PC-3 (cell line): Measurements from ENCODE around the gene SLC5A9. TPM values are rescaled to one million over a fixed set of nuclear protein-coding genes. Genes with fewer than 3 reads are reported as not detected.

Source experiments
- ATAC-seq: fragments of 200-7000 bp; cut with Tn5 transposase; 2 replicates; pipeline ENCODE4 v1.9.1; 2020; ENCODE audit warnings: mild to moderate bottlenecking, moderate library complexity
- BruUV-seq: library from RNA; stranded (reverse); fragments of 400-500 nt; replicated peaks from 2 replicates; lab custom pipeline; 2021; lab: Mats Ljungman, UMichigan
- CTCF ChIA-PET: fragments of 300-600 bp; sonication (Branson Sonifier 250); formaldehyde crosslinking; loops from one replicate; lab custom pipeline; 2022; ENCODE audit warnings: antibody characterized with exemption; lab: Charles Lee
- POLR2A ChIA-PET: fragments of 300-600 bp; sonication (Branson Sonifier 250); formaldehyde crosslinking; loops from one replicate; lab custom pipeline; 2022; ENCODE audit warnings: antibody characterized with exemption; ENCODE audit not compliant: unreplicated experiment; lab: Charles Lee
- DNase-seq: peaks from one replicate; pipeline ENCODE4 v3.0.0-alpha.2; 2015
- H2AFZ ChIP-seq: fragments of 300-600 bp; sonication (generic); 2 replicates; pipeline ENCODE4 v1.6.0; 2016; ENCODE audit warnings: antibody characterized with exemption, low read length
- H3F3A ChIP-seq: fragments of 300-600 bp; sonication (generic); one replicate; pipeline ENCODE4 v1.6.0; 2017; ENCODE audit warnings: antibody characterized with exemption, low read length, control low read depth, mild to moderate bottlenecking; ENCODE audit not compliant: unreplicated experiment
- H3K27ac ChIP-seq: fragments of 300-600 bp; sonication (generic); 2 replicates; pipeline ENCODE4 v1.5.1; 2016; ENCODE audit warnings: mild to moderate bottlenecking, low read length
- H3K27me3 ChIP-seq: fragments of 300-600 bp; sonication (generic); 2 replicates; pipeline ENCODE4 v1.6.1; 2016; ENCODE audit warnings: low read length, mixed read lengths
- H3K36me3 ChIP-seq: fragments of 300-600 bp; sonication (generic); 2 replicates; pipeline ENCODE4 v1.6.1; 2016; ENCODE audit warnings: low read depth, mixed run types, low read length, mixed read lengths
- H3K4me1 ChIP-seq: fragments of 300-600 bp; sonication (generic); 2 replicates; pipeline ENCODE4 v1.5.1; 2016; ENCODE audit warnings: low read length; ENCODE audit not compliant: insufficient read depth
- H3K4me2 ChIP-seq: fragments of 300-600 bp; sonication (generic); 2 replicates; pipeline ENCODE4 v1.6.0; 2016; ENCODE audit warnings: low read length
- H3K4me3 ChIP-seq: fragments of 300-600 bp; sonication (generic); 2 replicates; pipeline ENCODE4 v1.5.1; 2016; ENCODE audit warnings: mild to moderate bottlenecking, low read length, mixed read lengths
- H3K79me2 ChIP-seq: fragments of 300-600 bp; sonication (generic); 2 replicates; pipeline ENCODE4 v1.6.1; 2017; ENCODE audit warnings: low read length, mixed read lengths
- H3K9ac ChIP-seq: fragments of 300-600 bp; sonication (generic); 2 replicates; pipeline ENCODE4 v1.6.0; 2016; ENCODE audit warnings: mild to moderate bottlenecking, low read length
- H3K9me2 ChIP-seq: fragments of 300-600 bp; sonication (generic); replicated peaks from 2 replicates; pipeline ENCODE4 v1.6.1; 2016; ENCODE audit warnings: mixed run types, low read length, mixed read lengths
- H3K9me3 ChIP-seq: fragments of 300-600 bp; sonication (generic); 2 replicates; pipeline ENCODE4 v1.6.1; 2016; ENCODE audit warnings: low read length, mixed read lengths
- H4K20me1 ChIP-seq: fragments of 300-600 bp; sonication (generic); 2 replicates; pipeline ENCODE4 v1.6.1; 2016; ENCODE audit warnings: low read length, mixed read lengths
- EZH2 ChIP-seq: fragments of 300-600 bp; sonication (generic); IDR thresholded peaks from one replicate; pipeline ENCODE4 v1.6.1; 2017; ENCODE audit warnings: antibody characterized with exemption, mild to moderate bottlenecking, low read length; ENCODE audit not compliant: unreplicated experiment
- EZH2phosphoT487 ChIP-seq: fragments of 300-600 bp; sonication (generic); IDR thresholded peaks from 2 replicates; pipeline ENCODE4 v1.6.1; 2018; ENCODE audit warnings: mild to moderate bottlenecking, antibody characterized with exemption, low read length, borderline replicate concordance
- intact Hi-C: fragments of 100-400 bp; cut with micrococcal nuclease; formaldehyde crosslinking; loops from 2 replicates; pipeline ENCODE4 v1.9.0; 2023
- total RNA-seq: library from RNA; depleted of rRNA; stranded (reverse); fragments of >200 nt; gene quantifications from 2 replicates; pipeline ENCODE4 v1.2.3, GENCODE V29; 2014
- TF ChIP-seq, protein P1 (sequence below): fragments of 300-600 bp; sonication (generic); conservative IDR thresholded peaks from 2 replicates; pipeline ENCODE4 v1.5.1; 2017; ENCODE audit warnings: antibody characterized with exemption, low read depth, mild to moderate bottlenecking, low read length

SLC5A9 gene
- total RNA-seq, 1 experiment from 2014 or later, result not detected

DNA sequence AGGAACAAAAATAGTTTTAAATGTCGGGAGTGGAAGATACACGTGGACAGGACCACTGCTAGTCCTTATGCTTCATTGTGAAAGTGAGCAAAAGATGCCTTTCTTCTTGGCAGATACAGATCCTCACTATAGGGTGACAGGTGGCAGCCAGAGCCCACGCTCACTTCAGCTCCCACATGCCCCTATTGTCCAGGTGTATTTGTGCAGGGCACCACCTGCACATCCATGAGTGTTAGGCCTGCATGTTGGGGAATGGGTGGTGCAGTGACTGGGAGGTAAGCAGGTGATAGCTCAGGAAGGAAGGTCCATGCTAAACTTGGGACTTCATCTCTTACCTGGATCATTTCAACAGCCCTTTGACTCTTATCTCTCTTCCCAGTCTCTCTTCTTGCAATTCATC, 27.4 kb downstream of the SLC5A9 start:
- no peaks in the 10 kb centered on the region for H4K20me1 ChIP-seq
- peak; percentile 13 for DNase-seq
- no peaks in the 10 kb centered on the region for H3K36me3 ChIP-seq
- H3K9ac ChIP-seq, result no peak overlapping the region
- no peak for ATAC-seq
- H3K4me3 ChIP-seq, result no peak overlapping the region
- H3K79me2 ChIP-seq, result no peaks in the 10 kb centered on the region
- H3K4me2 ChIP-seq, result no peak overlapping the region
- no peak overlapping the region for H2AFZ ChIP-seq
- CTCF ChIA-PET, result interaction anchor here (0.6 kb wide), 1 partner anchor 159 kb away, joined by 4 read pairs; no protein-coding TSS in a partner anchor
- H3K4me1 ChIP-seq, result no peaks in the 10 kb centered on the region
- no peak overlapping the region for H3K27ac ChIP-seq
- no peaks in the 10 kb centered on the region for H3K9me3 ChIP-seq
- no TSS peak for BruUV-seq
- TF ChIP-seq, protein P1, sequence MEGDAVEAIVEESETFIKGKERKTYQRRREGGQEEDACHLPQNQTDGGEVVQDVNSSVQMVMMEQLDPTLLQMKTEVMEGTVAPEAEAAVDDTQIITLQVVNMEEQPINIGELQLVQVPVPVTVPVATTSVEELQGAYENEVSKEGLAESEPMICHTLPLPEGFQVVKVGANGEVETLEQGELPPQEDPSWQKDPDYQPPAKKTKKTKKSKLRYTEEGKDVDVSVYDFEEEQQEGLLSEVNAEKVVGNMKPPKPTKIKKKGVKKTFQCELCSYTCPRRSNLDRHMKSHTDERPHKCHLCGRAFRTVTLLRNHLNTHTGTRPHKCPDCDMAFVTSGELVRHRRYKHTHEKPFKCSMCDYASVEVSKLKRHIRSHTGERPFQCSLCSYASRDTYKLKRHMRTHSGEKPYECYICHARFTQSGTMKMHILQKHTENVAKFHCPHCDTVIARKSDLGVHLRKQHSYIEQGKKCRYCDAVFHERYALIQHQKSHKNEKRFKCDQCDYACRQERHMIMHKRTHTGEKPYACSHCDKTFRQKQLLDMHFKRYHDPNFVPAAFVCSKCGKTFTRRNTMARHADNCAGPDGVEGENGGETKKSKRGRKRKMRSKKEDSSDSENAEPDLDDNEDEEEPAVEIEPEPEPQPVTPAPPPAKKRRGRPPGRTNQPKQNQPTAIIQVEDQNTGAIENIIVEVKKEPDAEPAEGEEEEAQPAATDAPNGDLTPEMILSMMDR, result peak; percentile 28; the same call in 1 of the 2 replicates
- no peak for TF ChIP-seq EZH2phosphoT487
- no peaks in the 10 kb centered on the region for H3F3A ChIP-seq
- no peaks in the 10 kb centered on the region for H3K9me2 ChIP-seq
- POLR2A ChIA-PET, result no interaction called here
- peaks cover 17% of the 10 kb centered on the region; the same call in 1 of the 2 replicates for H3K27me3 ChIP-seq
- intact Hi-C loops, result no loop called here

DNA sequence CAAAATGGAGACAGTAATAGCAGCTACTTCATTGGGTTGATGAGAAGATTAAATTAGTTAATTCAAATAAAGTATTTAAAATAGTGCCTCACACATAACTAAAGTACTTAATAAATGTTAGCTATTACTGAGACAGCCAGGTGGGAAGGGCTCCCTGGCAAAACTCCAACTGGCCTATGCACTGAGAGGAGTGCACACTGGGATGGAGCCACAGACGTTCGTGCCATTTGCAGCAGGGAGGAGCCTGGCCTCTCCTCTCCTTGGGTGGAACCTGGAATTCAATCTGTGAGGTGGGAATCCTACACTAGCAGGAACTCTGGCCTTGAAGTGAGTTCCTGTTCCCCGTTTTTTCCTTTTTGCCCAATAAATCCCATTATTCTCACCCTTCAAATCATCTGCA, 28.1 kb downstream of the SLC5A9 start:
- Histone ChIP-seq H3K9me3 (no peaks in the 10 kb centered on the region), H3K9me2 (no peaks in the 10 kb centered on the region), H3K79me2 (no peaks in the 10 kb centered on the region), H3K36me3 (no peaks in the 10 kb centered on the region), H3F3A (no peaks in the 10 kb centered on the region), H3K4me2 (no peak overlapping the region), H4K20me1 (no peaks in the 10 kb centered on the region), H3K4me3 (no peak overlapping the region), H3K9ac (no peak overlapping the region), H2AFZ (no peak overlapping the region), H3K4me1 (no peaks in the 10 kb centered on the region), H3K27ac (no peak overlapping the region), H3K27me3 (peaks cover 19% of the 10 kb centered on the region; the same call in 1 of the 2 replicates)
- intact Hi-C loops, result no loop called here
- no peak for TF ChIP-seq EZH2phosphoT487
- TF ChIP-seq, protein P1, result no peak
- TF ChIP-seq EZH2, result no peak
- ATAC-seq (no peak), DNase-seq (no peak)
- BruUV-seq, result no TSS peak
- ChIA-PET POLR2A (no interaction called here), CTCF (interaction anchor here (0.6 kb wide), 1 partner anchor 160 kb away, joined by 4 read pairs; no protein-coding TSS in a partner anchor)

DNA sequence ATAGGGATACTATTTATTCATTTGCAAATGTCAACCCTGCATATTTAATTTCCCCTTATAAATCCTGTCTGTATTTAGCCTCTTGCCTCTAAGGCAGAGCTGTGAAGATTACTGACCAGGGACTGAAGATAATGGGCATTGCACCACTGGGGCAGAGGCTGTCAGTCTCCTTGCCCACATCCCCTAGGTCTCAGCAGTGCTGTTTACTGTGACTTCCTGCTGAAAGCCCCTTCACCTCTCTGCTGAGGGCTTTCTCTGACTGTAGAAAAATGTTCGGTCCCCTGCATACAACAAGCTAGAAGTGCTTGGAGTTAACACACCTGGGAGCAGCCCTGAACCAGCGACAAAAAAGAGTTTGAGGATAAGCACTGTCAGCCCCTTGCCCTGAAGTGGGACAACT, 28.8 kb downstream of the SLC5A9 start:
- H3K27ac ChIP-seq, result no peak overlapping the region
- H2AFZ ChIP-seq, result no peak overlapping the region
- POLR2A ChIA-PET, result no interaction called here
- no peaks in the 10 kb centered on the region for H3F3A ChIP-seq
- intact Hi-C loops, result no loop called here
- H4K20me1 ChIP-seq, result no peaks in the 10 kb centered on the region
- no peaks in the 10 kb centered on the region for H3K79me2 ChIP-seq
- CTCF ChIA-PET, result no interaction called here
- ATAC-seq (no peak), DNase-seq (no peak)
- no peaks in the 10 kb centered on the region for H3K9me3 ChIP-seq
- H3K9ac ChIP-seq, result no peak overlapping the region
- H3K9me2 ChIP-seq, result no peaks in the 10 kb centered on the region
- TF ChIP-seq, protein P1, result no peak
- TF ChIP-seq EZH2phosphoT487 (no peak), EZH2 (no peak)
- no peaks in the 10 kb centered on the region for H3K4me1 ChIP-seq
- H3K4me3 ChIP-seq, result no peak overlapping the region
- H3K27me3 ChIP-seq, result peaks cover 19% of the 10 kb centered on the region; the same call in 1 of the 2 replicates
- no peaks in the 10 kb centered on the region for H3K36me3 ChIP-seq
- no peak overlapping the region for H3K4me2 ChIP-seq
- BruUV-seq, result no TSS peak
